Transverse colon (tissue), 4 donors: Measurements from ENCODE around the gene TRAK1. TPM values are rescaled to one million over a fixed set of nuclear protein-coding genes. Genes with fewer than 3 reads are reported as not detected.

Source experiments
- DNase-seq: peaks from one replicate; pipeline ENCODE4 v3.0.0-alpha.2; 2019
- H3K27ac ChIP-seq, 4 donors: fragments of 200-600 bp; sonication (generic); 2 replicates each; pipeline ENCODE4 v1.5.1; 2016 to 2018; ENCODE audit warnings: inconsistent platforms in 4 of 4
- H3K27me3 ChIP-seq: fragments of 200-600 bp; sonication (generic); 2 replicates; pipeline ENCODE4 v1.5.1; 2017; ENCODE audit warnings: inconsistent platforms
- H3K36me3 ChIP-seq, 4 donors: fragments of 200-600 bp; sonication (generic); 2 replicates each; pipeline ENCODE4 v1.5.1; 2017 to 2019; ENCODE audit warnings: inconsistent platforms in 4 of 4
- H3K4me1 ChIP-seq, 4 donors: fragments of 200-600 bp; sonication (generic); 2 replicates each; pipeline ENCODE4 v1.5.1; 2017 to 2020; ENCODE audit warnings: inconsistent platforms in 4 of 4
- H3K4me3 ChIP-seq, 4 donors: fragments of 200-600 bp; sonication (generic); 1 replicate in 1 of 4; 2 replicates in 3 of 4; pipeline versions ENCODE4 v1.5.1 to v1.6.1; 2017 to 2019; ENCODE audit warnings: inconsistent platforms in 4 of 4
- H3K9me3 ChIP-seq, 2 donors: fragments of 200-600 bp; sonication (generic); 2 replicates each; pipeline ENCODE4 v1.5.1; 2017 to 2019; ENCODE audit warnings: inconsistent platforms in 2 of 2
- CTCF ChIP-seq, 5 experiments: fragments of 200-600 bp in 3 of 5; fragments of 450-650 bp in 2 of 5; sonication (generic) in 3 of 5; IDR thresholded peaks; 1 replicate in 2 of 5; 2 replicates in 3 of 5; pipeline ENCODE4 v1.5.1; 2016 to 2017; ENCODE audit warnings: antibody characterized with exemption in 5 of 5, inconsistent platforms in 3 of 5, mild to moderate bottlenecking in 2 of 5, moderate library complexity in 1 of 5
- EP300 ChIP-seq: sonication (generic); formaldehyde crosslinking; IDR thresholded peaks from one replicate; pipeline ENCODE4 v1.6.1; 2017; ENCODE audit warnings: antibody characterized with exemption, low read depth
- POLR2A ChIP-seq: fragments of 450-650 bp; IDR thresholded peaks from one replicate; pipeline ENCODE4 v1.6.1; 2016; ENCODE audit warnings: antibody characterized with exemption, mild to moderate bottlenecking, moderate library complexity
- POLR2AphosphoS5 ChIP-seq, 3 donors: sonication (generic); formaldehyde crosslinking; IDR thresholded peaks; one replicate each; pipeline ENCODE4 v1.6.1; 2016; ENCODE audit warnings: antibody characterized with exemption in 3 of 3
- WGBS, 2 donors: methylation state at CpG; one replicate each; pipeline ENCODE4 v1.1.5; 2018; ENCODE audit warnings: low coverage in 1 of 2; 5-methylcytosine and 5-hydroxymethylcytosine counted together
- in situ Hi-C, 4 donors: fragments of 200-750 bp; cut with MboI; loops; one replicate each; pipeline versions ENCODE4 v1.15.0 to v1.15.1; 2017; ENCODE audit warnings: low sequenced_read_pairs in 3 of 4, low pct_ligation_motif_present in 1 of 4, low pct_unique_long_range_greater_than_20kb in 1 of 4
- intact Hi-C: fragments of 100-400 bp; cut with DNase I; formaldehyde crosslinking; loops from one replicate; pipeline ENCODE4 v1.15.1; 2023; ENCODE audit warnings: low total_unique reads
- total RNA-seq, 4 donors: library from RNA; depleted of rRNA; stranded (reverse); fragments of >200 nt; gene quantifications; one replicate each; pipeline ENCODE4 v1.1.0, GENCODE V29; 2016

Gene TRAK1
- total RNA-seq, 4 donors from 2014 or later = 91.7 to 247 (median 115) TPM

- no peaks in the 10 kb centered on the region for H3K9me3 ChIP-seq
- WGBS, 2 donors = 46 to 56% methylated on average over 5 to 7 of the region's 7 CpGs
- TF ChIP-seq CTCF (IDR thresholded peaks at IDR 0.05) (no peak), POLR2AphosphoS5 (IDR thresholded peaks at IDR 0.05) (peak in 1 of 3 donors; percentile 17)
- no peak overlapping the region for H3K4me3 ChIP-seq
- H3K36me3 ChIP-seq = no peaks in the 10 kb centered on the region
- H3K4me1 ChIP-seq = peaks cover 49 to 75% (median 61%) of the 10 kb centered on the region in 4 donors
- DNase-seq = no peak
- peak overlapping the region; percentile 64 to 84 (median 70) for H3K27ac ChIP-seq
- intact Hi-C loops (no loop called here), in situ Hi-C loops (no loop called here)
- no peaks in the 10 kb centered on the region for H3K27me3 ChIP-seq
These were observed 24.5 kb upstream of the TRAK1 start for GRCh38 chr3:42066516-42067181.

- in situ Hi-C loops = no loop called here
- Histone ChIP-seq H3K4me3 (no peak overlapping the region), H3K36me3 (no peaks in the 10 kb centered on the region), H3K27ac (peak overlapping the region; percentile 64 to 84 (median 70)), H3K4me1 (peaks cover 52 to 76% (median 62%) of the 10 kb centered on the region in 4 donors), H3K9me3 (no peaks in the 10 kb centered on the region), H3K27me3 (no peaks in the 10 kb centered on the region)
- intact Hi-C loops = no loop called here
- 47 to 67% methylated on average over 1 to 3 of the region's 3 CpGs for WGBS, 2 donors
- TF ChIP-seq POLR2AphosphoS5 (IDR thresholded peaks at IDR 0.05) (no peak), CTCF (IDR thresholded peaks at IDR 0.05) (no peak), POLR2A (no peak), EP300 (no peak)
- DNase-seq = no peak
These were observed 23.8 kb upstream of the TRAK1 start for GRCh38 chr3:42067326-42067725.

- H3K4me1 ChIP-seq = peaks cover 48 to 79% (median 66%) of the 10 kb centered on the region in 4 donors
- no peak for TF ChIP-seq CTCF (IDR thresholded peaks at IDR 0.05)
- no peak for TF ChIP-seq POLR2AphosphoS5 (IDR thresholded peaks at IDR 0.05)
- no peak for TF ChIP-seq POLR2A
- TF ChIP-seq EP300 = no peak
- in situ Hi-C loops = no loop called here
- 89 to 90% methylated on average over 7 of the region's 7 CpGs for WGBS, 2 donors
- H3K4me3 ChIP-seq = no peak overlapping the region
- H3K27me3 ChIP-seq = no peaks in the 10 kb centered on the region
- H3K9me3 ChIP-seq = no peaks in the 10 kb centered on the region
- no peaks in the 10 kb centered on the region for H3K36me3 ChIP-seq
- H3K27ac ChIP-seq = peak overlapping the region; percentile 64 to 84 (median 70)
- intact Hi-C loops = no loop called here
- no peak for DNase-seq
These were observed 22.7 kb upstream of the TRAK1 start for GRCh38 chr3:42068303-42069088.

GRCh38 chr3:42070089-42070488 lies 21.1 kb upstream of the TRAK1 start:
- in situ Hi-C loops (no loop called here), intact Hi-C loops (no loop called here)
- Histone ChIP-seq H3K36me3 (no peaks in the 10 kb centered on the region), H3K9me3 (no peaks in the 10 kb centered on the region), H3K4me3 (no peak overlapping the region), H3K27ac (peak overlapping the region; percentile 75 to 86 (median 82)), H3K4me1 (peaks cover 50 to 92% (median 71%) of the 10 kb centered on the region in 4 donors), H3K27me3 (no peaks in the 10 kb centered on the region)
- 82 to 96% methylated on average over 2 of the region's 2 CpGs for WGBS, 2 donors
- TF ChIP-seq POLR2A = no peak
- no peak for TF ChIP-seq POLR2AphosphoS5 (IDR thresholded peaks at IDR 0.05)
- no peak for TF ChIP-seq EP300
- no peak for TF ChIP-seq CTCF (IDR thresholded peaks at IDR 0.05)
- DNase-seq = no peak
